HEK293 (cell line): ENCODE results near the gene LPIN3.

Experiments used
- CTCF ChIA-PET: fragments of 350-600 bp; formaldehyde crosslinking; extraction: SDS; loops from one replicate; lab custom pipeline; 2021; ENCODE audit warnings: antibody characterized with exemption; lab: Yijun Ruan, JAX
- POLR2A ChIA-PET: fragments of 300-600 bp; formaldehyde crosslinking; extraction: SDS; loops from one replicate; lab custom pipeline; 2020; ENCODE audit warnings: antibody characterized with exemption, inconsistent platforms; lab: Yijun Ruan, JAX
- H3K27ac ChIP-seq: fragments of 200-500 bp; sonication (Bioruptor generic); 2 replicates; pipeline ENCODE4 v1.5.1; 2014; ENCODE audit warnings: low read depth, low read length, control low read depth, inconsistent platforms; ENCODE audit errors: extremely low read depth
- H3K36me3 ChIP-seq, 2 experiments: fragments of 200-500 bp in 1 of 2; sonication (Bioruptor generic) in 1 of 2; 1 replicate in 1 of 2; 2 replicates in 1 of 2; pipeline ENCODE4 v1.5.1; 2014 to 2017; ENCODE audit warnings: inconsistent platforms in 2 of 2, low read length in 2 of 2; ENCODE audit not compliant: control insufficient read depth in 2 of 2, insufficient read depth in 1 of 2
- H3K4me1 ChIP-seq: fragments of 200-500 bp; sonication (Bioruptor generic); 2 replicates; pipeline ENCODE4 v1.5.1; 2014; ENCODE audit warnings: mild to moderate bottlenecking, low read length, inconsistent platforms; ENCODE audit not compliant: control insufficient read depth, insufficient read depth
- H3K4me3 ChIP-seq: 2 replicates; pipeline ENCODE4 v1.5.1; 2011; ENCODE audit warnings: low read depth, mild to moderate bottlenecking, control low read depth, low read length, moderate library complexity
- H3K9me3 ChIP-seq: fragments of 200-500 bp; sonication (Bioruptor generic); 2 replicates; pipeline ENCODE4 v1.5.1; 2014; ENCODE audit warnings: low read depth, low read length, inconsistent platforms; ENCODE audit not compliant: control insufficient read depth, insufficient read depth
- BCL11A ChIP-seq: fragments of 450-650 bp; formaldehyde crosslinking; IDR thresholded peaks from 2 replicates; pipeline ENCODE4 v1.5.1; 2016; ENCODE audit warnings: low read depth, missing biosample characterization, missing genetic modification characterization
- ZNF133 ChIP-seq: fragments of 450-650 bp; formaldehyde crosslinking; IDR thresholded peaks from 2 replicates; pipeline ENCODE4 v1.5.1; 2016; ENCODE audit warnings: missing biosample characterization, missing genetic modification characterization
- ZNF433 ChIP-seq: fragments of 450-650 bp; formaldehyde crosslinking; IDR thresholded peaks from 2 replicates; pipeline ENCODE4 v1.5.1; 2016; ENCODE audit warnings: missing biosample characterization, missing genetic modification characterization, low read depth
- ZNF596 ChIP-seq: fragments of 450-650 bp; IDR thresholded peaks from 2 replicates; pipeline ENCODE4 v1.5.0; 2018; ENCODE audit warnings: missing biosample characterization, mild to moderate bottlenecking, missing genetic modification characterization, moderate library complexity
- ZNF654 ChIP-seq: fragments of 450-650 bp; formaldehyde crosslinking; IDR thresholded peaks from 2 replicates; pipeline ENCODE4 v1.5.1; 2016; ENCODE audit warnings: low read depth, missing biosample characterization, missing genetic modification characterization
- ZNF701 ChIP-seq: fragments of 450-650 bp; formaldehyde crosslinking; IDR thresholded peaks from 2 replicates; pipeline ENCODE4 v1.5.1; 2016; ENCODE audit warnings: missing biosample characterization, missing genetic modification characterization
- ZSCAN23 ChIP-seq: fragments of 450-650 bp; formaldehyde crosslinking; IDR thresholded peaks from 2 replicates; pipeline ENCODE4 v1.5.1; 2016; ENCODE audit warnings: missing biosample characterization, missing genetic modification characterization
- TF ChIP-seq, protein P1 (sequence below): fragments of 450-650 bp; formaldehyde crosslinking; IDR thresholded peaks from 2 replicates; pipeline ENCODE4 v1.5.1; 2016; ENCODE audit warnings: missing biosample characterization, missing genetic modification characterization
- TF ChIP-seq, protein P2 (sequence below): fragments of 450-650 bp; formaldehyde crosslinking; conservative IDR thresholded peaks from 2 replicates; pipeline ENCODE4 v1.5.1; 2016; ENCODE audit warnings: low read depth, missing biosample characterization, missing genetic modification characterization
- TF ChIP-seq, protein P3 (sequence below): fragments of 450-650 bp; formaldehyde crosslinking; IDR thresholded peaks from 2 replicates; pipeline ENCODE4 v1.5.1; 2016; ENCODE audit warnings: missing biosample characterization, missing genetic modification characterization
- TF ChIP-seq, protein P4 (sequence below): fragments of 450-650 bp; formaldehyde crosslinking; IDR thresholded peaks from 2 replicates; pipeline ENCODE4 v1.5.1; 2017; ENCODE audit warnings: missing biosample characterization, missing genetic modification characterization
- TF ChIP-seq, protein P5 (sequence below): fragments of 450-650 bp; formaldehyde crosslinking; IDR thresholded peaks from 2 replicates; pipeline ENCODE4 v1.5.1; 2016; ENCODE audit warnings: missing biosample characterization, missing genetic modification characterization

The LPIN3 gene

DNA sequence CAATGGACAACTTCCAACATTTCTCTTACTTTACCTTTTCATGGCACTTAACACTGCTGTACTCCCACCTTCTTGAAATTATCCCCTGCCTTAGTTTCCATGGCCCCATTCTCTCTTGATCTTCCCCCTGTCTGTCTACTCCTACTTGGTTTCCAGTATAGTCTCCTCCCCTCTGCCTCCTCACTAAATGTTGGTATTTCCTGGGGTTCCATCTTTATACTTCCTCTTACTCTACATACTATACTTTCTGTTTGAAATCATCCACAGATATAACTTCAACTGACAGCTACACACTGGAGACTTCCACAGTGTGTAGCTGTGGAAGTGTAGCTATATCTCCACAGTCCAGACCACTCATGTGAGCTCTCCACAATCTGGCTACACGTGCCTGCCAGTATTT is 36.6 kb upstream of the LPIN3 start:
- CTCF ChIA-PET, result interaction anchor here (0.6 kb wide), 1 partner anchor 12 kb away, joined by 5 read pairs; no protein-coding TSS in a partner anchor
- Histone ChIP-seq H3K4me3 (no peak overlapping the region), H3K4me1 (0 out of 2 replicates have a peak, but pooled peaks cover 4% of the 10 kb centered on the region), H3K9me3 (no peaks in the 10 kb centered on the region), H3K36me3 (no peaks in the 10 kb centered on the region), H3K27ac (no peak overlapping the region)
- POLR2A ChIA-PET, result no interaction called here
- TF ChIP-seq, protein P1, sequence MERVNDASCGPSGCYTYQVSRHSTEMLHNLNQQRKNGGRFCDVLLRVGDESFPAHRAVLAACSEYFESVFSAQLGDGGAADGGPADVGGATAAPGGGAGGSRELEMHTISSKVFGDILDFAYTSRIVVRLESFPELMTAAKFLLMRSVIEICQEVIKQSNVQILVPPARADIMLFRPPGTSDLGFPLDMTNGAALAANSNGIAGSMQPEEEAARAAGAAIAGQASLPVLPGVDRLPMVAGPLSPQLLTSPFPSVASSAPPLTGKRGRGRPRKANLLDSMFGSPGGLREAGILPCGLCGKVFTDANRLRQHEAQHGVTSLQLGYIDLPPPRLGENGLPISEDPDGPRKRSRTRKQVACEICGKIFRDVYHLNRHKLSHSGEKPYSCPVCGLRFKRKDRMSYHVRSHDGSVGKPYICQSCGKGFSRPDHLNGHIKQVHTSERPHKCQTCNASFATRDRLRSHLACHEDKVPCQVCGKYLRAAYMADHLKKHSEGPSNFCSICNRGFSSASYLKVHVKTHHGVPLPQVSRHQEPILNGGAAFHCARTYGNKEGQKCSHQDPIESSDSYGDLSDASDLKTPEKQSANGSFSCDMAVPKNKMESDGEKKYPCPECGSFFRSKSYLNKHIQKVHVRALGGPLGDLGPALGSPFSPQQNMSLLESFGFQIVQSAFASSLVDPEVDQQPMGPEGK (tag by site-specific recombination), result no peak
- TF ChIP-seq, protein P2, sequence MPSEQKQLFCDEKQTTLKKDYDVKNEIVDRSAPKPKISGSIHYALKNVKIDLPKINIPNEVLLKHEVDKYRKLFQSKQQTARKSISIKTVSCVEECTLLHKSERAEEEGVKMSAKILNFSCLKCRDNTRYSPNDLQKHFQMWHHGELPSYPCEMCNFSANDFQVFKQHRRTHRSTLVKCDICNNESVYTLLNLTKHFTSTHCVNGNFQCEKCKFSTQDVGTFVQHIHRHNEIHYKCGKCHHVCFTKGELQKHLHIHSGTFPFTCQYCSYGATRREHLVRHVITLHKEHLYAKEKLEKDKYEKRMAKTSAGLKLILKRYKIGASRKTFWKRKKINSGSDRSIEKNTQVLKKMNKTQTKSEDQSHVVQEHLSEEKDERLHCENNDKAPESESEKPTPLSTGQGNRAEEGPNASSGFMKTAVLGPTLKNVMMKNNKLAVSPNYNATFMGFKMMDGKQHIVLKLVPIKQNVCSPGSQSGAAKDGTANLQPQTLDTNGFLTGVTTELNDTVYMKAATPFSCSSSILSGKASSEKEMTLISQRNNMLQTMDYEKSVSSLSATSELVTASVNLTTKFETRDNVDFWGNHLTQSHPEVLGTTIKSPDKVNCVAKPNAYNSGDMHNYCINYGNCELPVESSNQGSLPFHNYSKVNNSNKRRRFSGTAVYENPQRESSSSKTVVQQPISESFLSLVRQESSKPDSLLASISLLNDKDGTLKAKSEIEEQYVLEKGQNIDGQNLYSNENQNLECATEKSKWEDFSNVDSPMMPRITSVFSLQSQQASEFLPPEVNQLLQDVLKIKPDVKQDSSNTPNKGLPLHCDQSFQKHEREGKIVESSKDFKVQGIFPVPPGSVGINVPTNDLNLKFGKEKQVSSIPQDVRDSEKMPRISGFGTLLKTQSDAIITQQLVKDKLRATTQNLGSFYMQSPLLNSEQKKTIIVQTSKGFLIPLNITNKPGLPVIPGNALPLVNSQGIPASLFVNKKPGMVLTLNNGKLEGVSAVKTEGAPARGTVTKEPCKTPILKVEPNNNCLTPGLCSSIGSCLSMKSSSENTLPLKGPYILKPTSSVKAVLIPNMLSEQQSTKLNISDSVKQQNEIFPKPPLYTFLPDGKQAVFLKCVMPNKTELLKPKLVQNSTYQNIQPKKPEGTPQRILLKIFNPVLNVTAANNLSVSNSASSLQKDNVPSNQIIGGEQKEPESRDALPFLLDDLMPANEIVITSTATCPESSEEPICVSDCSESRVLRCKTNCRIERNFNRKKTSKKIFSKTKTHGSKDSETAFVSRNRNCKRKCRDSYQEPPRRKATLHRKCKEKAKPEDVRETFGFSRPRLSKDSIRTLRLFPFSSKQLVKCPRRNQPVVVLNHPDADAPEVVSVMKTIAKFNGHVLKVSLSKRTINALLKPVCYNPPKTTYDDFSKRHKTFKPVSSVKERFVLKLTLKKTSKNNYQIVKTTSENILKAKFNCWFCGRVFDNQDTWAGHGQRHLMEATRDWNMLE, result no peak
- TF ChIP-seq ZNF433 (tag by site-specific recombination) (no peak), ZSCAN23 (tag by site-specific recombination) (no peak), ZNF701 (tag by site-specific recombination) (no peak), BCL11A (tag by site-specific recombination) (no peak), ZNF596 (no peak), ZNF133 (tag by site-specific recombination) (no peak), ZNF654 (tag by site-specific recombination) (no peak)
- TF ChIP-seq, protein P3, sequence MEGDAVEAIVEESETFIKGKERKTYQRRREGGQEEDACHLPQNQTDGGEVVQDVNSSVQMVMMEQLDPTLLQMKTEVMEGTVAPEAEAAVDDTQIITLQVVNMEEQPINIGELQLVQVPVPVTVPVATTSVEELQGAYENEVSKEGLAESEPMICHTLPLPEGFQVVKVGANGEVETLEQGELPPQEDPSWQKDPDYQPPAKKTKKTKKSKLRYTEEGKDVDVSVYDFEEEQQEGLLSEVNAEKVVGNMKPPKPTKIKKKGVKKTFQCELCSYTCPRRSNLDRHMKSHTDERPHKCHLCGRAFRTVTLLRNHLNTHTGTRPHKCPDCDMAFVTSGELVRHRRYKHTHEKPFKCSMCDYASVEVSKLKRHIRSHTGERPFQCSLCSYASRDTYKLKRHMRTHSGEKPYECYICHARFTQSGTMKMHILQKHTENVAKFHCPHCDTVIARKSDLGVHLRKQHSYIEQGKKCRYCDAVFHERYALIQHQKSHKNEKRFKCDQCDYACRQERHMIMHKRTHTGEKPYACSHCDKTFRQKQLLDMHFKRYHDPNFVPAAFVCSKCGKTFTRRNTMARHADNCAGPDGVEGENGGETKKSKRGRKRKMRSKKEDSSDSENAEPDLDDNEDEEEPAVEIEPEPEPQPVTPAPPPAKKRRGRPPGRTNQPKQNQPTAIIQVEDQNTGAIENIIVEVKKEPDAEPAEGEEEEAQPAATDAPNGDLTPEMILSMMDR (tag by site-specific recombination), result no peak
- TF ChIP-seq, protein P4, sequence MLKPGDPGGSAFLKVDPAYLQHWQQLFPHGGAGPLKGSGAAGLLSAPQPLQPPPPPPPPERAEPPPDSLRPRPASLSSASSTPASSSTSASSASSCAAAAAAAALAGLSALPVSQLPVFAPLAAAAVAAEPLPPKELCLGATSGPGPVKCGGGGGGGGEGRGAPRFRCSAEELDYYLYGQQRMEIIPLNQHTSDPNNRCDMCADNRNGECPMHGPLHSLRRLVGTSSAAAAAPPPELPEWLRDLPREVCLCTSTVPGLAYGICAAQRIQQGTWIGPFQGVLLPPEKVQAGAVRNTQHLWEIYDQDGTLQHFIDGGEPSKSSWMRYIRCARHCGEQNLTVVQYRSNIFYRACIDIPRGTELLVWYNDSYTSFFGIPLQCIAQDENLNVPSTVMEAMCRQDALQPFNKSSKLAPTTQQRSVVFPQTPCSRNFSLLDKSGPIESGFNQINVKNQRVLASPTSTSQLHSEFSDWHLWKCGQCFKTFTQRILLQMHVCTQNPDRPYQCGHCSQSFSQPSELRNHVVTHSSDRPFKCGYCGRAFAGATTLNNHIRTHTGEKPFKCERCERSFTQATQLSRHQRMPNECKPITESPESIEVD (tag by site-specific recombination), result no peak
- TF ChIP-seq, protein P5, sequence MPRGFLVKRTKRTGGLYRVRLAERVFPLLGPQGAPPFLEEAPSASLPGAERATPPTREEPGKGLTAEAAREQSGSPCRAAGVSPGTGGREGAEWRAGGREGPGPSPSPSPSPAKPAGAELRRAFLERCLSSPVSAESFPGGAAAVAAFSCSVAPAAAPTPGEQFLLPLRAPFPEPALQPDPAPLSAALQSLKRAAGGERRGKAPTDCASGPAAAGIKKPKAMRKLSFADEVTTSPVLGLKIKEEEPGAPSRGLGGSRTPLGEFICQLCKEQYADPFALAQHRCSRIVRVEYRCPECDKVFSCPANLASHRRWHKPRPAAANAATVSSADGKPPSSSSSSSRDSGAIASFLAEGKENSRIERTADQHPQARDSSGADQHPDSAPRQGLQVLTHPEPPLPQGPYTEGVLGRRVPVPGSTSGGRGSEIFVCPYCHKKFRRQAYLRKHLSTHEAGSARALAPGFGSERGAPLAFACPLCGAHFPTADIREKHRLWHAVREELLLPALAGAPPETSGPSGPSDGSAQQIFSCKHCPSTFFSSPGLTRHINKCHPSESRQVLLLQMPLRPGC, result no peak
